ENCODE measurements around the gene KCNQ1. TPM values are rescaled to one million over a fixed set of nuclear protein-coding genes. Genes with fewer than 3 reads are reported as not detected.

KCNQ1 gene
- polyA plus RNA-seq, 1 donor (not counting 4 experiments of a cell fraction or from before 2014, with no cell fraction given) = not detected

DNA sequence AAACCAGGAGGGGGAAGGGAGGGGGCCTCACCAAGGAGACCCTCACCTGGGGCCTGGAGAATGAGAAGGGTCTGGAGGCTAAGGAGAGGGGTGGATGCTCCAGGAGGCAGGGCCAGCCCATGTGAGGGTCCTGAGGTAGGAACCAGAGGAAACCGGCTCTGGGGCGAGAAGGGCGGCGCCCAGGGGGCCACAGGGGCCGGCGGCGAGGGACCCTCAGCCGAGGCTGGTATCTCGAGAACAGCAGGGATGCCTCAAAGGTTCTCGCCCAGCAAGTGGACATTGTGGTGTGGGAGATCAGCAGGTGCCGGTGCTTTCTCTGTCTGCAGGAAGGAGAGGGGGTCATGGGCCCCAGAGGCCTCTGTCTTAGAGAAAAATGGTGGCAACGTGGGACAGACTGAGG lies 392.8 kb downstream of the KCNQ1 start:
- Histone ChIP-seq H3K9me1 (ENCODE audit: control insufficient read depth, extremely low read depth, insufficient read depth, low read length) (no peaks in the 10 kb centered on the region), H3K9ac (ENCODE audit: control insufficient read depth, extremely low read depth, insufficient read depth, low read length) (no peak overlapping the region), H3K9me3 (ENCODE audit: control insufficient read depth, low read depth, low read length) (no peaks in the 10 kb centered on the region), H2AFZ (ENCODE audit: control insufficient read depth, low read length) (no peak overlapping the region), H3K4me1 (ENCODE audit: control insufficient read depth, extremely low read depth, insufficient read depth, low read length) (no peaks in the 10 kb centered on the region), H3K36me3 (ENCODE audit: control insufficient read depth in 2 of 2, extremely low read depth in 1 of 2, insufficient read depth in 2 of 2, low read length in 2 of 2) (no peaks in the 10 kb centered on the region), H4K20me1 (ENCODE audit: control insufficient read depth, extremely low read depth, insufficient read depth, low read length) (no peaks in the 10 kb centered on the region), H3K27ac (ENCODE audit: control insufficient read depth, insufficient read depth, low read length) (no peak overlapping the region), H3K4me3 (ENCODE audit: control insufficient read depth in 2 of 3, extremely low read depth in 1 of 3, insufficient read depth in 2 of 3, low read depth in 1 of 3, low read length in 3 of 3) (no peak overlapping the region), H3K4me2 (ENCODE audit: control insufficient read depth, extremely low read depth, insufficient read depth, low read depth, low read length) (no peak overlapping the region), H3K79me2 (ENCODE audit: control insufficient read depth, insufficient read depth, low read length) (no peaks in the 10 kb centered on the region), H3K27me3 (ENCODE audit: control insufficient read depth, extremely low read depth, insufficient read depth, low read length) (peaks cover 20% of the 10 kb centered on the region)
- no peak for FAIRE-seq
- DNase-seq (ENCODE audit: low read depth, low spot score) = no peak
- no peak for TF ChIP-seq EZH2 (IDR thresholded peaks at IDR 0.05; ENCODE audit: low read length)
- TF ChIP-seq, protein P1, sequence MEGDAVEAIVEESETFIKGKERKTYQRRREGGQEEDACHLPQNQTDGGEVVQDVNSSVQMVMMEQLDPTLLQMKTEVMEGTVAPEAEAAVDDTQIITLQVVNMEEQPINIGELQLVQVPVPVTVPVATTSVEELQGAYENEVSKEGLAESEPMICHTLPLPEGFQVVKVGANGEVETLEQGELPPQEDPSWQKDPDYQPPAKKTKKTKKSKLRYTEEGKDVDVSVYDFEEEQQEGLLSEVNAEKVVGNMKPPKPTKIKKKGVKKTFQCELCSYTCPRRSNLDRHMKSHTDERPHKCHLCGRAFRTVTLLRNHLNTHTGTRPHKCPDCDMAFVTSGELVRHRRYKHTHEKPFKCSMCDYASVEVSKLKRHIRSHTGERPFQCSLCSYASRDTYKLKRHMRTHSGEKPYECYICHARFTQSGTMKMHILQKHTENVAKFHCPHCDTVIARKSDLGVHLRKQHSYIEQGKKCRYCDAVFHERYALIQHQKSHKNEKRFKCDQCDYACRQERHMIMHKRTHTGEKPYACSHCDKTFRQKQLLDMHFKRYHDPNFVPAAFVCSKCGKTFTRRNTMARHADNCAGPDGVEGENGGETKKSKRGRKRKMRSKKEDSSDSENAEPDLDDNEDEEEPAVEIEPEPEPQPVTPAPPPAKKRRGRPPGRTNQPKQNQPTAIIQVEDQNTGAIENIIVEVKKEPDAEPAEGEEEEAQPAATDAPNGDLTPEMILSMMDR (optimal IDR thresholded peaks at IDR 0.05 in 1 of 3, IDR thresholded peaks at IDR 0.05 in 1 of 3, conservative IDR thresholded peaks at IDR 0.05 in 1 of 3; ENCODE audit: extremely low read depth in 1 of 3, insufficient read depth in 2 of 3, low read length in 3 of 3) = no peak
- dilution Hi-C loops (cut with MboI; ENCODE audit: extremely low pct_ligation_motif_present, low sequenced_read_pairs) = no loop called here

DNA sequence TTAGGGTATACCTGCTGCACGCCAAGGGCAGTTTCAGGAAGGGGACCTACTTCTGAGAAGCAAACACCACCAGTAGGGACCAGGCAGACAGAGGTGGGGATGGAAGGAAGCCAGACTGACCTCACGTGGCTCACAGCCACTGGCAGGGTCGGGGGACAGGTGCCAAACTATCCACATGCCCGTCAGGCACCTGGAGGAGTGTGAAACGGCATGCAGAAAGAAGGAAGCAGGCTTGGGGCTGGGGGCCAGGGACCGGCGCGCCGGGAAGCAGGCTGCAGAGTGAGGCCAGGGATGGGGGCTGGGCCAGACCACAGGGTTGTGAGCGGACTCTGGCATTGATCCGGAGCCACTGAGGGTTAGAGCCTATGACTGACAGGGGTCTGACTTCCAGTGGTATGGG lies 393.3 kb downstream of the KCNQ1 start:
- Histone ChIP-seq H3K27me3 (ENCODE audit: control insufficient read depth, extremely low read depth, insufficient read depth, low read length) (peaks cover 24% of the 10 kb centered on the region), H3K4me2 (ENCODE audit: control insufficient read depth, extremely low read depth, insufficient read depth, low read depth, low read length) (no peak overlapping the region), H3K9me1 (ENCODE audit: control insufficient read depth, extremely low read depth, insufficient read depth, low read length) (no peaks in the 10 kb centered on the region), H3K4me3 (ENCODE audit: control insufficient read depth in 2 of 3, extremely low read depth in 1 of 3, insufficient read depth in 2 of 3, low read depth in 1 of 3, low read length in 3 of 3) (no peak overlapping the region), H3K79me2 (ENCODE audit: control insufficient read depth, insufficient read depth, low read length) (no peaks in the 10 kb centered on the region), H4K20me1 (ENCODE audit: control insufficient read depth, extremely low read depth, insufficient read depth, low read length) (no peaks in the 10 kb centered on the region), H3K9me3 (ENCODE audit: control insufficient read depth, low read depth, low read length) (no peaks in the 10 kb centered on the region), H2AFZ (ENCODE audit: control insufficient read depth, low read length) (no peak overlapping the region), H3K4me1 (ENCODE audit: control insufficient read depth, extremely low read depth, insufficient read depth, low read length) (no peaks in the 10 kb centered on the region), H3K27ac (ENCODE audit: control insufficient read depth, insufficient read depth, low read length) (no peak overlapping the region), H3K9ac (ENCODE audit: control insufficient read depth, extremely low read depth, insufficient read depth, low read length) (no peak overlapping the region), H3K36me3 (ENCODE audit: control insufficient read depth in 2 of 2, extremely low read depth in 1 of 2, insufficient read depth in 2 of 2, low read length in 2 of 2) (no peaks in the 10 kb centered on the region)
- DNase-seq (ENCODE audit: low read depth, low spot score) (no peak), FAIRE-seq (no peak)
- TF ChIP-seq EZH2 (IDR thresholded peaks at IDR 0.05; ENCODE audit: low read length) = no peak
- TF ChIP-seq, protein P1 (optimal IDR thresholded peaks at IDR 0.05 in 1 of 3, IDR thresholded peaks at IDR 0.05 in 1 of 3, conservative IDR thresholded peaks at IDR 0.05 in 1 of 3; ENCODE audit: extremely low read depth in 1 of 3, insufficient read depth in 2 of 3, low read length in 3 of 3) = no peak
- dilution Hi-C loops (cut with MboI; ENCODE audit: extremely low pct_ligation_motif_present, low sequenced_read_pairs) = no loop called here

Data from keratinocyte (primary cell).